Measurements from ENCODE around the gene REXO1. TPM values are rescaled to one million over a fixed set of nuclear protein-coding genes. Genes with fewer than 3 reads are reported as not detected.

The REXO1 gene
- total and polyA plus RNA-seq, 2 donors (not counting 1 experiment from before 2014, with no cell fraction given): 6.1 to 6.8 TPM

GRCh38 chr19:1783354-1783753, 64.9 kb downstream of the REXO1 start:
- DNase-seq (ENCODE audit: low read depth in 2 of 2): no peak
- no peaks in the 10 kb centered on the region for H3K4me1 ChIP-seq (ENCODE audit: control insufficient read depth, extremely low read depth, insufficient read depth, low read length)
- no peak for TF ChIP-seq CTCF (conservative IDR thresholded peaks at IDR 0.05 in 1 of 2, IDR thresholded peaks at IDR 0.05 in 1 of 2; ENCODE audit: low read depth in 1 of 2, low read length in 2 of 2)
- no peak for TF ChIP-seq EZH2 (IDR thresholded peaks at IDR 0.05; ENCODE audit: low read length, missing control alignments)
- H3K9ac ChIP-seq (ENCODE audit: insufficient read depth, low read length): no peak overlapping the region
- no peaks in the 10 kb centered on the region for H3K79me2 ChIP-seq (ENCODE audit: control insufficient read depth, insufficient read depth, low read length)
- peaks cover 13% of the 10 kb centered on the region for H3K27me3 ChIP-seq (ENCODE audit: control insufficient read depth, insufficient read depth, low read length)
- H2AFZ ChIP-seq (ENCODE audit: low read length): no peak overlapping the region
- H4K20me1 ChIP-seq (ENCODE audit: control insufficient read depth, extremely low read depth, insufficient read depth, low read length): no peaks in the 10 kb centered on the region
- no peak overlapping the region for H3K4me3 ChIP-seq (replicated peaks in 1 of 4; ENCODE audit: control extremely low read depth in 1 of 4, insufficient read depth in 1 of 4, low read depth in 3 of 4, low read length in 4 of 4)
- H3K27ac ChIP-seq (ENCODE audit: insufficient read depth, low read length): no peak overlapping the region
- H3K4me2 ChIP-seq (ENCODE audit: extremely low read depth, insufficient read depth, low read length): no peak overlapping the region
- no peaks in the 10 kb centered on the region for H3K9me3 ChIP-seq (ENCODE audit: control insufficient read depth, insufficient read depth, low read depth, low read length)
- no peaks in the 10 kb centered on the region for H3K36me3 ChIP-seq (ENCODE audit: control insufficient read depth, insufficient read depth, low read length)

- no peak overlapping the region for H2AFZ ChIP-seq (ENCODE audit: low read length)
- TF ChIP-seq CTCF (conservative IDR thresholded peaks at IDR 0.05 in 1 of 2, IDR thresholded peaks at IDR 0.05 in 1 of 2; ENCODE audit: low read depth in 1 of 2, low read length in 2 of 2): no peak
- TF ChIP-seq EZH2 (IDR thresholded peaks at IDR 0.05; ENCODE audit: low read length, missing control alignments): no peak
- no peak for DNase-seq (ENCODE audit: low read depth in 2 of 2)
- H3K27ac ChIP-seq (ENCODE audit: insufficient read depth, low read length): no peak overlapping the region
- no peaks in the 10 kb centered on the region for H3K4me1 ChIP-seq (ENCODE audit: control insufficient read depth, extremely low read depth, insufficient read depth, low read length)
- H3K36me3 ChIP-seq (ENCODE audit: control insufficient read depth, insufficient read depth, low read length): no peaks in the 10 kb centered on the region
- no peak overlapping the region for H3K4me2 ChIP-seq (ENCODE audit: extremely low read depth, insufficient read depth, low read length)
- H3K27me3 ChIP-seq (ENCODE audit: control insufficient read depth, insufficient read depth, low read length): peaks cover 13% of the 10 kb centered on the region
- no peaks in the 10 kb centered on the region for H4K20me1 ChIP-seq (ENCODE audit: control insufficient read depth, extremely low read depth, insufficient read depth, low read length)
- H3K79me2 ChIP-seq (ENCODE audit: control insufficient read depth, insufficient read depth, low read length): no peaks in the 10 kb centered on the region
- H3K9ac ChIP-seq (ENCODE audit: insufficient read depth, low read length): no peak overlapping the region
- H3K4me3 ChIP-seq (replicated peaks in 1 of 4; ENCODE audit: control extremely low read depth in 1 of 4, insufficient read depth in 1 of 4, low read depth in 3 of 4, low read length in 4 of 4): no peak overlapping the region
- H3K9me3 ChIP-seq (ENCODE audit: control insufficient read depth, insufficient read depth, low read depth, low read length): no peaks in the 10 kb centered on the region
Measured at GRCh38 chr19:1782521-1782920, 65.8 kb downstream of the REXO1 start.

- Histone ChIP-seq H4K20me1 (ENCODE audit: control insufficient read depth, extremely low read depth, insufficient read depth, low read length) (no peaks in the 10 kb centered on the region), H3K9me3 (ENCODE audit: control insufficient read depth, insufficient read depth, low read depth, low read length) (no peaks in the 10 kb centered on the region), H2AFZ (ENCODE audit: low read length) (no peak overlapping the region), H3K36me3 (ENCODE audit: control insufficient read depth, insufficient read depth, low read length) (no peaks in the 10 kb centered on the region), H3K27ac (ENCODE audit: insufficient read depth, low read length) (no peak overlapping the region), H3K9ac (ENCODE audit: insufficient read depth, low read length) (no peak overlapping the region), H3K79me2 (ENCODE audit: control insufficient read depth, insufficient read depth, low read length) (no peaks in the 10 kb centered on the region), H3K27me3 (ENCODE audit: control insufficient read depth, insufficient read depth, low read length) (peaks cover 28% of the 10 kb centered on the region), H3K4me2 (ENCODE audit: extremely low read depth, insufficient read depth, low read length) (no peak overlapping the region), H3K4me1 (ENCODE audit: control insufficient read depth, extremely low read depth, insufficient read depth, low read length) (no peaks in the 10 kb centered on the region), H3K4me3 (replicated peaks in 1 of 4; ENCODE audit: control extremely low read depth in 1 of 4, insufficient read depth in 1 of 4, low read depth in 3 of 4, low read length in 4 of 4) (no peak overlapping the region)
- DNase-seq (ENCODE audit: low read depth in 2 of 2): peak; percentile 18 to 28
- TF ChIP-seq CTCF (conservative IDR thresholded peaks at IDR 0.05 in 1 of 2, IDR thresholded peaks at IDR 0.05 in 1 of 2; ENCODE audit: low read depth in 1 of 2, low read length in 2 of 2) (peak; percentile 10 to 28), EZH2 (IDR thresholded peaks at IDR 0.05; ENCODE audit: low read length, missing control alignments) (no peak)
Measured at GRCh38 chr19:1780272-1780958, 67.9 kb downstream of the REXO1 start.
